NCI-H1436 (cell line): ENCODE results near the gene FAM50B.

Experiments
- DNase-seq: peaks from one replicate; lab custom pipeline; 2025; lab: John Stamatoyannopoulos, UW

FAM50B gene

GRCh38 chr6:3872370-3872854 lies 23.2 kb downstream of the FAM50B start:
- DNase-seq: no peak

GRCh38 chr6:3873051-3873450 lies 23.9 kb downstream of the FAM50B start:
- no peak for DNase-seq

DNA sequence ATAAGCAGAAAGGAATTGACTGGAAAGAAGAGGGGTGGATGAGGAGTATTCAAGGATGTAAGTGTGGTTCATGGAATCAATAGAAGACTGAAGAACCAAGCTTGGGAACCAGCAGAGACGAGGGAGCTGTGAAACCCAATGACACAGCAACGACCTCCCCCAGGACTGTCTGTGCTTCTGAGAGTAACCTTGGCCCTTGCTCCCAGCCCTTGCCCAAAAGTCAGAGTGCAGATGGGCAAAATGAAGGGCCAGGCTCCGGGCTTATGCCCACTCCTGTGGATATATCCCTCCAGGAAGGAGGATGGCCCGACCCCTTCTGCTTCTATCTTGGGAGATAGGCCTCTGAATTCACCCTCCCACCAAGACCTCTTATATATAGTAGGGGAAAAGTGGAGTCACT lies 24.9 kb downstream of the FAM50B start:
- DNase-seq: no peak

- DNase-seq: no peak
Observed at GRCh38 chr6:3875486-3875885, 26.3 kb downstream of the FAM50B start.

DNA sequence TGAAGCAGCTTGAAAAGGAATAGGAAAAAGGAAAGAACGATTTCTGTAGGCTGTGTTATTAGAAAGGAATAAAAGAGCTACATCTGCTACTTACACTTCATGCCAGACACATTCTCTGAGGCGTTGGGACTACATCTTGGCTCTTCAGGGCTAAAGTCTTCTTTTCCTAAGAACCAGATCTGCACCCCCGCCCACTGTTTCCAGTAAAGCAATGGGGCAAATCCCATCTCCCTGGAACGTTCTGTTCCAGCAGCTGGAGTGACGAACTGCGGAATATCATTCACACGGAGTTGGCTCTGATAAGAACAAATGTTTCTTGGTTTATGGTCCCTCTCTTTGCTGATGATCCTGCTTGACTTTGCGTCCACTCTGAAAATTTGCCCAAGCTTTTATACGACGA lies 26.9 kb downstream of the FAM50B start:
- no peak for DNase-seq

DNA sequence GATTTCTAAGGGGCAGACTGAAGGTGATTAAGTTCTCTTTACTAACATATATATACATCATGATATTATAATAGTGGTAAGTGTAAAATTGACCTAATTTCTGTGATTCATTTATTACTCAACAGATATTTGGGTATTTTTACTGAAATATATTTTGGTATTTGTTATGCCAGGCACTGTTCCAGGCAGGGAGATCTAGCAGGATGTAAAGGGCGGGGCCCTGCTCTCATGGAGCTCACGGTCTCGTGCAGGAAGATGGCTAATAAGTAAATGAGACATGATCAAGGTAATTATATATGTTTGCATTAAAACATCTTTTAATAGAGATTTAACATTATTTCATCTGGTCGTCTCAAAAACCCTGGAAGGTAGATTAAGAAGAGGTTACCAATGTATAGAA lies 27.7 kb downstream of the FAM50B start:
- DNase-seq: no peak

DNA sequence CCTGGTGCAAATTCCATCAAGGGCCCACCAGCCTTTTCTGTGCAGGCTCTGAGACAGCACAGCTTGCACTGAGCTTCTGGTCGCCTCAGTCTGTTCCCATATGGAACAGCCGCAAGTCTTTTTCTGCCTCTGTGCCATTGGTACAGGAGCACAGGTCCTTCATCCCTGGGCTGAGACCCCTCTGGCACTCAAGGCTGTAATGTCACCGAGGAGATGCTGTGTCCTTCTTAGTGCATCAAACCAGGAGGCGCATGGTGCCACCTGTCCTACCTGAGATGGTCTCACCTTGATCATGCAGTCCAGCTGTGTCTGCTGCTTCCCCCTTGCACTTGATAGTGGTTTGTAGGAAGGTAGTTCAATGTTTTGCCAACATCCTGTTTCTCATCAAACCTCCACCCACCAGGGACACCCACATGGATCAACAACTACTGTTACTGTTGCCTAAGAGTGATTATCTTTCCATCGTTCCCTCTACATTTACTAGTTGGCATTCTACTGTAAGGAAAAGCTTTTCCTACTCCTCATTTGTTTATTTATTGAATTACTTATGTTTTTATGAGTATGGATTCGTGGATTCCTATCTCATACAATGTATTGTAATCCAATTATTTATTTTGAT lies 29.0 kb downstream of the FAM50B start:
- DNase-seq: no peak

DNA sequence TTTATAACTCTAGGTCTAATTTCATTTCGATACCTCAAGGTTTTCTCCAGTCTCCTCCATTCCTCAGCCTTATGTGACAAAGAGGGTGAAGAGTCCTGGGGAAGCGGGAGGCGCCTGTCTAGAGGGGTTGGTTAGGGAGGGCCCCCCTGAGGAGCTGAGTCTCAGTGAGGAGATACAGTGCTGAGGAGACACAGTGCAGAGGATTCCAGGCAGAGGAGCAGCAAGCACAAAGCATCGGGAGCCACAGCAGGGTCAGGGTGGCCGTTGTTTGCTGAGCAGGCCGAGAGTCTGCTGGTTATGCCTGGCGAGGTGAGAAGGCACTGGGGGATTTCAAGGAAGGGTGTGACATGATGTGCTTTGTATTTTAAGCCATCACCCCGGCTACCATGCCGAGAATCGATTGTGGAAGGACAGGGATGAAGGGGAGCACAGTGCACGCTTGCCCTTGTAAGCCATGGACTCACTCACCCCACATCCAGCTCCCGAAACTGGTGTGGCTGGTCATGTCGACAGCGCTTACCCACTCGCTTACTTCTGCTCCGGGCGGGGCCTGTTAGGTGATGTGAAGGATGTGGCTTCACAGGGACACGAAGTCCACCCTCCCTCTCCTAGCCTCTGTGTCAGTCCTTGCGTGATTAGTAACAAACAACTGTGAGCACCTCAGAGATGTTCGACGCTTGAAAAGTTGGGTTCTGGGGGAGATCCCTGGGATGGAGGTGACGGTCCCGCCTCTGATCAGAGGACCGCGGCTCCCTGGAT lies 30.2 kb downstream of the FAM50B start:
- DNase-seq: no peak

- no peak for DNase-seq
Observed at GRCh38 chr6:3881711-3882421, 32.7 kb downstream of the FAM50B start.

DNA sequence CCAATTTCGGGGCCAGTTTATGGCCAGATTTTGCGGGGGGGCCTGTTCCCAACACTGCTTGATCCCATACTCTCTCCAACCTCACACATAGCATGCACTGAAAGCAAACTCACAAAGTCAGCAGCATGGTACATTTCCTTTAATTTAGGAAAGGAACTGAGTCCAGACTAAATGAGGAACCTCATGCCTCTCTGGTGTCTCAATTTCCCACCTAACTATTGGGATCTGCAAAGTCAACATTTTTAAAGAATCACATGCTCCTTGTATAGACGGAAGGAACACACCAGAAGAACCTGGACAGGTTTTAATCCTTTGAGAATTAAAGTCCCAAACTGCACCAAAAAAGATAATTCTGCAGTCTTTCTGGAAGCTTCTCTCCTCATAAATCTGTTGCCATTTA lies 33.3 kb downstream of the FAM50B start:
- DNase-seq: no peak

DNA sequence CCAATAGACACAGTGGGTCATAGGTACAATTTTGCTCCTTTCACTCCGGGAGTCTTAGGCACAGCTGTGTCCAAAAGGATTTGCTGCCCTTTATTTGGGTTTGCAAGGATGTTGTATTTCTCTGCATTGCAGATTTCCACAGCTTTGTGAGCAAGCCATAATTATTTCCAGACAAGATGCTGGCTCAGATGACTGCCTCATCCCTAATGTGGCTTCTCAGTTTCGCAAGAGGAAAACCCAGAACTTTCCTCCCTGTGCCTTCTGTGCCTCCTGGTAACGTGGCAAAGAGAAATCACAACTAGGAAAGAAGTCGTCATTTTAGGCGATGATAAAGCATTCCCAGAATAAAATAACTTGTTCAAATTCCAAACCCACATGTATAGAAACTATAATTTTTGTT lies 33.7 kb downstream of the FAM50B start:
- no peak for DNase-seq

DNA sequence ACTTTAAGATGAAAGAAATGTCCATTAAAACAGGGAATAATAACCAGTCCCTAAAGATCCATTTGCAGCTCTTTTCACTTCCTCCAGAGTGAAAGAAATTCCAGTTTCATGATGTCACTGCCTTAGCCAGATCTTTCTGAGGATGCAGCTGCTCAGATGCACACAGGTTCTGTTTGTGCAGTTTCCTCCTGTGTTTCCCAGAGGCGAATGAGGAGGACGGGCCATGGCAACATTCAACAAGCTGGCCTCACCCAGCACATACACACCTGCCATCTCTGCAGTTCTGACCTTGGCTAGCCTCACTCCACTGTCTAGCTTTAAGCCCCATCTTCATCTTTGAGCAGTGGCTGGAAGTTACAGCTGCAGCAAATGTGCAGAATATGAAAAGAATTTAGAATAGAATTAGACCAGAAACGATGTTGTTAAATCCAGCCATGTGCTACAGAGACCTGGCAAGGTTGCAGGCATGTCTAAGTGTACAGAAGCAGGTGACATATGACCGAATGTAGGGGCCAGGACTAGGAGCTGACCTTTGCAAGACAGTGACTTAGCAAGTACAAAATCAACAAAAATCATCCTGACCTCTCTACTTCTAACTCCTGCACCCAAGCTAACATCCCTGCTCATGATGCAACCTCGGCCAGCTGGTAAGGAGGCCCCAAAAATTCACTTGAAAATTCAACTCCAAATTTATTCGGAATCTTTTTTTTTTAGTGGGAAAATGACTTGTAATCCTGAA lies 35.0 kb downstream of the FAM50B start:
- DNase-seq: no peak

DNA sequence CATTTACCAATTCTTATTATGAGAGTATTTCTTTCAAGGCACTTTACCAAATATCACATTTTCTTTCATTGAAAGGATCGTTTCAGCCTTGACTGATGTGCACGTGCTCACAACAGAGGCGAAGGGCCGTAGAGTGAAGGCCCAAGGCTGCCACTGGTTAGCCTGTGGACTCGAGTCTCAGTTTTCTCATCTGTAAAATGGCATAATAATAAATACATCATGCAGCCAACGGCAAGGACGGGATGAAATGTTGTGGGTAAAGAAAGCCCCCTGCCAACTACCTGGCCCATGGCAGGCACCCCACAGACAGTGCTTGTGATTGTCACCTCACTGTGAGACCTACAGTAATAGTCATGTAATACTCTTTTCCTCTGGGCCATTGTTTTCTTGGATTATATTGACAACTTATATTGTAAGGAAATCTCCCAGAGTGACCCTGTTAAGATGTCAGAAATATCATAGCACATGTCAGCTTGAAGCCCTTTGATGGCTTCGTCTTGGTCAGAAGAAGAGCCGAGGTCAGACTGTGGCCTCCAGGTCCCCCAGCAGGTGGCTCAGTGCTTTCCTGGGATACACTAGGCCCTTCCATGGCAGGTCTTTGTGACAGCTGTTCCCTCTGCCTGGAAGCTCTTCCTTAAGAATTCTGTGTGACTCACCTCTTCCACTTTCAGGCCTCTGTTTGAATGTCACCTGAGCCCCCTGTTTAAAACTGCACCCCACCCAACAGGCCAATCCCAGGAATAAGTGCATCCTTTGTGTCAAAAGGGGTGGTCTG lies 36.3 kb downstream of the FAM50B start:
- DNase-seq: no peak

- DNase-seq: no peak
Observed at GRCh38 chr6:3887150-3887700, 38.1 kb downstream of the FAM50B start.

GRCh38 chr6:3888153-3888957 lies 39.2 kb downstream of the FAM50B start:
- no peak for DNase-seq

DNA sequence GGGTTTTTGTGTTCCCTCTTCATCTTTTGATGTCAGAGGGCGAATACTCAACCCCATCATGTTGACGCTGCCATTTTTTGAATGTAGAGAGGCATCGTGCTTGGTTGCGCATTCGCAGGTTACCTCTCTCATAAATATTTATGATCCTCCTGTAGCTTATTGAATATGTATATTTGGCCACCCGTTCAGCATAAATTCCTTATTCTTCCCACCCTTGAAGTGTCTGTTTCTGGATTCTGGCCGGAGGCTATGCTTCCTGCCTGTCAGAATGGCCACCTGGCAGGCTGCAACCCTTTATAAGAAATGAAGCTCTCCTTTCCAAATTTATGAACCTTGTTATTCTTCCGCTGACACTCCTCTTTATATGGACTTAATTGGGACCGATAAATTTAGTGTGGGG lies 40.9 kb downstream of the FAM50B start:
- DNase-seq: no peak

DNA sequence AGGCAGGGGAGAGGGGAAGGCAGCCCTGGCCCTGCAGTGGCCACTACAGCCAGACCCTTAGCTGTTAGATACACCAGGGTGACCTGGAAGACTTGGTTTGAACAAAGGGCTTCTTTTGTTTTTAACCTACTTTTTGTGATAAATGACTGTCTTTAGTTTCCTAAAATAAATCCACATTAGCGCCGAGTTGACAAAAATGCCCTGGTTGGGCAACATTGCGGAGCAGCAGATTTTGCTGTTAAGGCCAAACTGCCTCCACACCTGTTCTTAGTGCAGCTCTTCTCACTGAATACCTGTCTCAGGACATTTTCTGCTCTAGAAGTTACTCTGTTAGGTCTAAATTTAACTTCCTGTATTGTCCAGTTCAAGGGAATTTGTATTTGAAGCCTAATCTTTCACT lies 42.7 kb downstream of the FAM50B start:
- no peak for DNase-seq

GRCh38 chr6:3892603-3893002 lies 43.4 kb downstream of the FAM50B start:
- DNase-seq: no peak

DNA sequence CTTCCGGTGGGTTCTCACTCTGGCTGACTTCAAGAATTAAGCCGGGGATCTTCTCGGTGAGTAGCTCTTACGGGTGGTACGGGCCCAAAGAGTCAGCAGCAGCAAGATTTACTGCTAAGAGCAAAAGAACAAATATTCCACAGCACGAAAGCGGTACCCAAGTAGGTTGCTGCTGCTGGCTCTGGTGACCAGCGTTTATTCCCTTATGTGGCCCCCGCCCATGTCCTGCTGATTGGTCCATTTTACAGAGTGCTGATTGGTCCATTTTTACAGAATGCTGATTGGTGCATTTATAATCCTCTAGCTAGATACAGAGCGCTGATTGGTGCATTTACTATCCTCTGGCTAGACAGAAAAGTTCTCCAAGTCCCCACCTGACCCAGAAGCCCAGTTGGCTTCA lies 44.3 kb downstream of the FAM50B start:
- DNase-seq: no peak

GRCh38 chr6:3893917-3894316 lies 44.7 kb downstream of the FAM50B start:
- DNase-seq: no peak
